NCI-H1105 treated with DMSO at 0.1 percent for 48 hours (cell line): ENCODE results near the gene SLC46A3.
A peak's percentile ranks its signal among the peaks of the same experiment; 100 is the strongest.
"Not testable (repeated sequence)": the region's sequence is repeated elsewhere in the genome, so short reads cannot be mapped to it uniquely, and the experiment has no call there.

ENCODE experiments used
- DNase-seq: peaks from one replicate; lab custom pipeline; 2025; lab: John Stamatoyannopoulos, UW

SLC46A3 gene

GRCh38 chr13:28683169-28683568 lies 35.6 kb downstream of the SLC46A3 start:
- not testable (repeated sequence) for DNase-seq

GRCh38 chr13:28680541-28680940 lies 38.2 kb downstream of the SLC46A3 start:
- DNase-seq: no peak

GRCh38 chr13:28679628-28680027 lies 39.1 kb downstream of the SLC46A3 start:
- DNase-seq: peak; percentile 2

GRCh38 chr13:28678809-28679208 lies 40.0 kb downstream of the SLC46A3 start:
- DNase-seq: no peak

GRCh38 chr13:28671126-28671792 lies 47.5 kb downstream of the SLC46A3 start:
- DNase-seq: no peak

- no peak for DNase-seq
These were observed 51.8 kb downstream of the SLC46A3 start for GRCh38 chr13:28666897-28667488.

- DNase-seq: no peak
These were observed 59.2 kb downstream of the SLC46A3 start for GRCh38 chr13:28659621-28659970.

GRCh38 chr13:28658796-28659620 lies 59.8 kb downstream of the SLC46A3 start, which contains the start of gene POMP:
Gene POMP (plus strand): TSS chr13:28659130. CDS start chr13:28659185, 55 bp downstream.
- peak; percentile 62 for DNase-seq

- DNase-seq: no peak
These were observed 60.3 kb downstream of the SLC46A3 start for GRCh38 chr13:28658539-28658795.

- no peak for DNase-seq
These were observed 60.8 kb downstream of the SLC46A3 start for GRCh38 chr13:28657784-28658538.

GRCh38 chr13:28655561-28655960 lies 63.2 kb downstream of the SLC46A3 start:
- DNase-seq: no peak

- no peak for DNase-seq
These were observed 64.5 kb downstream of the SLC46A3 start for GRCh38 chr13:28654276-28654675.

GRCh38 chr13:28653111-28653510 lies 65.7 kb downstream of the SLC46A3 start:
- no peak for DNase-seq

- DNase-seq: no peak
These were observed 66.9 kb downstream of the SLC46A3 start for GRCh38 chr13:28651810-28652401.

GRCh38 chr13:28650284-28650683 lies 68.5 kb downstream of the SLC46A3 start:
- no peak for DNase-seq
